Bone marrow (tissue), 2 donors: Measurements from ENCODE around the gene IRAK3.
"Not testable (repeated sequence)": the region's sequence is repeated elsewhere in the genome, so short reads cannot be mapped to it uniquely, and the experiment has no call there.

Experiments used
- DNase-seq, 2 donors: peaks; one replicate each; lab custom pipeline; 2025; lab: John Stamatoyannopoulos, UW

Gene IRAK3

DNA sequence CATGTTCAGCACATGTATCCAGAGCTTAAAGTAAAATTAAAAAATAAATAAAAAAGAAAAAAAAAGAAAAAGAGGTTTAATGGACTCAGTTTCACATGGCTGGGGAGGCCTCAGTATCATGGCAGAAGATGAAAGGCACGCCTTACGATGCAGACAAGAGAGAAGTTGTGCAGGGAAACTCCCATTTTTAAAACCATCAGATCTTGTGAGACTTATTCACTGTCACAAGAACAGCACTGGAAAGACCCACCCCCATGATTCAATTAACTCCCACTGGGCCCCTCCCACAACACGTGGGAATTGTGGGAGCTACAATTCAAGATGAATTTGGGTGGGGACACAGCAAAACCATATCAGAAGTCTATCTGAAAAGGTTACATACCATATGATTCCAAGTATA, 24.0 kb downstream of the IRAK3 start:
- not testable (repeated sequence) for DNase-seq

DNA sequence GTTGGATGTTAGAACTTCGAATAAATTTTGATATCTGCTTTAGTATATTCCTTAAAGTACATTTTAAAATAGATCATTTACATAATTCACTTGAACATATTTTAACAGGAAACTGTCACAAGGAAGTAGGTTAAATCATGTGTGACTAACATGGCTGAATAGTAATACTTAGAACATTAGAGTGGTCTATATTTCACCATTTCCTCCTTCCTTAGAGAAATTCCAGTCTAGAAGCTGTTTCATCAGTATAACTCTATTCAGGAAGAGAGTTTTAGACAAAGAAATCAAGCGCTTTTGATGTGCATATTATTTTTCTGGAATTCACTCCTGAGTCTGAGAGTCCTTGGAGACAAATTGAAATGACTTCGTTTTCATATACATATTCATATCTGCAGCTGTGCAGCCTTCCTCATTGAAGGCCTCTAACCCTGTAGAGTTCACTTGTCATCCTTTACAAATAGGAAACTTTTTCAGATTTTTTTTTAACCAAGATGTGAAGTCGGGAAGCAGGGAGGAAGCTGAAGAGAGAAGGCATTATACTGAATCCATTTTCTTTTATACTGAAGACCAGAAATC, 28.4 kb downstream of the IRAK3 start:
- DNase-seq = no peak

DNA sequence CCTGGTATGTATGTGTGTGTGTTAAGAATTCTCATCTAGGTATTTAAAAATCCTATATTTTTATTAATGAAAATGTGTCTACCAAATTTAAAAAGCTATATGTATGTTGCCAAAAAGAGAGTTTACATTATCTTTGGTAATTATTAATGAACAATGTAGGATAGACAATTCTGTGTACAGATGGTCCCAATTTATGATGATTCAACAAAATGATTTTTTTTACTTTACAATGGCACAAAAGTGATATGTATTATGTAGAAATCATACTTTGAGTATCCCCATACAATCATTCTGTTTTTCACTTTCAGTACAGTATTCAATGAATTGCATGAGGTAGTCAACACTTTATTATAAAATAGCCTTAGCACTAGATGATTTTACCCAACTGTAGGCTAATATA, 39.4 kb downstream of the IRAK3 start:
- no peak for DNase-seq

DNA sequence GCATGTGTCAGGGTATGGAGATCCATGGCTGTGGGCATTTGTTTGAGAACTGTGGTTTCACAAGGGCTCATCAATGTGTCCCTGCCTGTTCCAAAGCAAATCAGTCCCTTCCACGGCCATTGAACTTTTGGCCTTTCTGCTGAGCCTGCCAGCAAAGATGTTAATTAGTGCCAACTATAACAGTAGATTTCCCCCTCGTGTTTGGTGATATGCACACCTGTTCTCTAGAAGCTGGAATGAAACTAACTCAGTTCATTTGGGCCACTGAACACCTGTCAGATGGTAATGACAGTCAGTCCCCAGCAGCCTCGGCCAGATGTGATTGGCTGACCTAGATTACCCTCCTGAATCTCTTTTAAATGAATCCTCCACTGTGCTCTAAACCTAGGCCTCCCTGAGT, 43.2 kb downstream of the IRAK3 start:
- no peak for DNase-seq

DNA sequence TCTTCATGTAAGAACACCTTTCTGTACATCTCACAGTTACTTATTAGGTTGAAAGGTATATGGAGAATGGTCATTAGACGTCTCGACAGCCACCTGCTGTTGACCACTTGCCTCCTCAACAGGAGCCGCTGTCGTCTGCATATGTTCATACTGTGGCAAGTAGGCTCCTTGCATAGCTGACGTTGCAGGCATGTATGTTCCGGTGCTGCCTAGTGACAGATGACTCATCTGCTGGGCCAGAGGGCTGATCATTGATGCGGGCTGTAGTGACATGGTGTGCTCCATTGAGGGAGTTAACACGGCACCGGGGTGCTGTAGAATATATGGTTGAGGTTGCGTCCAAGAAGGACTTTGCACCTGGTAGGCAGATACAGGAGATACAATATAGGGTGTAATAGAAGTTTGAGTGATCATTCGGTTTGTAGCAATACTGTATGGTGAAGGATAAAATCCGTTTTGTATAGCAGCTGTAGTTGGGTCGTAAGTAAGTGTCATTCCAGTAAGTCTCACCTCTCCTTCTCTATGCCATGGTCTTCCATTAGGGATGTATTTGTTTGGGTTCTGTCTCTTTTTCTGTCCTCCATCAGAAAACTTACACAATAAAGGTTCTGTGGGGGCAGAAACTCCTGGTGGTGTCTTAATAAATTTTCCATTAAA, 45.2 kb downstream of the IRAK3 start:
- peak in 1 of 2 donors; percentile 18 for DNase-seq

DNA sequence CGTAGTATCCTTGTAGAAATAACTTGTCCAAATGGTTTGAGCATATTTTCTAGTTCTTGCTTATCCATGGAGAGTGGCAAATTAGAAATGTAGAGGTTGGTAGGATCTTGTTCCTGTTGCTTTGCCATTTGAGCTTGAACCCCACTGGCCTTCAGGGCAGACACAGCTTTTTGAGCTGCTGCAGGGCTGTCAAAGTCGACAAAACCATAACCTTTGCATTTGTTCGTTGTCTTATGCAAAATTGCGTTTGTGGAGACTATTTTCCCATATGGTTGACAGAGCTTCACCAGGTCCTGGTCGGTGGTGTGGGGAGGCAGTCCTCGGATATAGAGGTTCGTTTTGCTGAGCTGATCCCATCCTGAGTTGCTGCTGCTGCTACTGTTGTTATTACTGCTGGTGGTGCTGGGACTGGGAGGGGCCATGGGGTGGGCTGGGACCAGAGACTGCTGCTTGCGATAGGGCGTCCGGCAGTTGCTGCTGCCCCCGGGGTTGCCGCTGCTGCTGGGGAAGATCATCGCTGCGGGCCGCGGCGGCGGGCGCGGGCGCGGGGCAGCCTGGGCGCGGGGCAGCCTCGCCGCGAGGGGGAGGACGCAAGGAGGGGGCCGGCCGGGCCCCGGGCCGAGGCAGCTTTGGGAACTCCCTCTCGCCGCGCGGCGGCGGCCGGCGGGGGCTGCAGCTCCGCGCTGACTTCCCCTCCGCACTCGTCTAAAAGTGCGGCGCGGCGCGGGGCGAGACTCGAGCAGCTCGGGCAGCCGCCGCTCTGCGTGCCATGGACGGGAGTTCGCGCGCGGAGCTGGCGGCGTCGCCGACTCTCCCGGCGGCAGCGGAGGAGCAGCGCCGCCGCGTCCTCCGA, 46.0 kb downstream of the IRAK3 start:
- peak; percentile 20 to 26 for DNase-seq

DNA sequence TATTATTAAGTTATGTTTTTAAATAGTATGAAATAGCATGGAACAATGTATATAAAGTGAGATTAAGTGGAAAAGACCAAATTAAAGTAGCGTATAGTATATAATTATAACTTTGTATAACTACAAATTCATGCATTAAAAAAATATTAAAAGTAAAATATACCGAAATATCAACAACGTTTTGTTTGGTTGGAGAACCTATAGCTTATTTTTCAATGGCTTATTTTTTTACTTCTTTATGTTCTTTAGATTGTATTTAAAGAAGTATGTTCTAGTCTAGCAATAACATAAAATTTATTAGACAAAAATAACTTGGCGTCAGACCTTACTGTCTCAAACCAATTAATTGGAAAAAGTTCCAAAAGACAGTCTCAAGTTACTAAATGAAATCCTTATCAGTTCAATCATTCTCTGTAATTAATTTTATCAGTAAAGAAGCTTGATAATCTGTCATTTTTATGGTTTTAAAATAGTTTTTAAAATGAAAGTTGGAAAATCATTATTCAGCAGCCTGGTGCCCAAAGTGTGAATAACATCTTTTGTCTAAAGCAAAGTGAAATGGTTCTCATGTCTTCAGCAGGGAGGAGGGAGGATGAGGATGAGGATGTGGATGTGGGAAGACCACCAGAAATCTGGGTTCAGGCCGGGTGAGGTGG, 46.7 kb downstream of the IRAK3 start:
- DNase-seq = peak in 1 of 2 donors; percentile 38

DNA sequence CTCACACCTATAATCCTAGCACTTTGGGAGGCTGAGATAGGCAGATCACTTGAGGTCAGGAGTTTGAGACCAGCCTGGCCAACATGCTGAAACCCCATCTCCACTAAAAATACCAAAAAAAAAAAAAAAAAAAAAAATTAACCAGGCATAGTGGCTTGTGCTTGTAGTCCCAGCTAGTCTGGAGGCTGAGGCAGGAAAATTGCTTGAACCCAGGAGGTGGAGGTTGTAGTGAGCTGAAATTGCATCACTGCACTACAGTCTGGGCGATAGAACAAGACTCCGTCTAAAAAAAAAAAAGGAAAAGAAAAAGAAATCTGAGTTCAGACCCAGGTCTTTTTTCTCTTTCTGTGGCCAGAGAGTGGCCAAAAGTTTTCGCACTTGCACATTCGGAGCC, 47.3 kb downstream of the IRAK3 start:
- DNase-seq = not testable (repeated sequence)

DNA sequence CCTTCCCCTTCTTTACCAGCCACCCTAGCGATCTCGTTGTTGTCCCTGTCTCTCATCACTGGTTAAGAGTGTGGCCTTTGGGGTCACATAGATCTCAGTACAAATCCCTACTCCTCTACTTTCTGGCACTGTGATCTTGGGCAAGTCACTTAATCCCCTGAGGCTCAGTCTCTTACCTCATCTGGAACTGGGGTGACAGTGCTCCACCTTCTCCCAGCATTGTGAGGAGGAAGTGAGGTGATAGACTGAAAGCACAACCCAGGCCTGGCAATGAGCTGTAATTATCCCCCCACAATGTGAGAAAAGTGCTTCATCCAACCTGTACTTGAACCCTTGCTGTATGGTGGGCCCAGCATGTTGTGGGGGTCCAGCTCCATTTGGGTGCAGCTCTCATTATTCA, 48.0 kb downstream of the IRAK3 start:
- no peak for DNase-seq

DNA sequence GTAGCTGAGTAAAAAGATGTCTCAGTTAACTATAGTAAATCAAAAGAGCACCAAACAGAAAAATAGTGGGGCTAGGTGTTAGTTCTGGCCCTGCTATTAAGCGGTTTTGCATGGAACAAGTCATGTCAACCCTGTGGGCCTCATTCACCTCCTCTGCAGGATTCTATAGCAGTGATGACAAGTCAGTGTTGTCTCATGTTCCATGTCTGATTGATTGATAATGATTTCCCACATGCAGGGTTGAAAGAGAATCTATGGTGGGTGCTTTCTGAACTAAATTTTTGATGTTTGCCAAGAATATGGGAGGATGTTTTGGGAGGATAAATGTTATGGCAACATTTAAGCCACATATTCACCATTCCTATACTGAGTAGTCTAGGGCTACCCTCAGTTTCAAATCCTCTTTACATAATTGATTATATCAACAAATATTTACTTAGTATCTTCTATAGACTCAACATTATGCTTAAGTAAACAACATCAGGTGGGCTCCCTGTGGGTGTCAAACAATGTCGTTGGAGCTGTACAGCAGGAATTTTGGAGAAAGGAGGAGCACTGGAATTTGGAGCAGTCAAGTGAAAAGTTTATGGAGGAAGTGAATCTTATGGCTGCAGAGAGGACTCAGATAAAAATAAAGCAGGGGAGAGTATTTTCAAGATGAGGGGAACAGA, 48.6 kb downstream of the IRAK3 start:
- no peak for DNase-seq

DNA sequence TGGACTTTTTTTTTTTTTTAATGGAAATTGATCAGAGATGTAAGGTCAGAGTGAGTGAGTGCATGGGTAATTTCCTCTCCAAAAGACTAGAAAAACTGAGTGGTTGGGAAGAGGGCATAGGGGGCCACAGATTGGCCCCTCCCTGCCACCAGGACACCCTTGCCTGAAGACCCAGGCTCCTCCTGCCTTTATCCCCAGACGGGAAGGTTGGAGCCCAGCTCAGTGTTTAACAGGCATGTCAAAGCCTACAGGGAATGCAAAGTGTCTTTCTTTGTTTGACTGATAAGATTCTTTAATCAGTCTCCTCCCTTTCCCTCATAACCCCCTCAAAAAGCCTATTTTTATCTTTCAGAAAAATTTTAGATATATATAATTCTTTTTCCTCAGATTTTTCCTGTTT, 50.3 kb downstream of the IRAK3 start:
- DNase-seq = no peak

DNA sequence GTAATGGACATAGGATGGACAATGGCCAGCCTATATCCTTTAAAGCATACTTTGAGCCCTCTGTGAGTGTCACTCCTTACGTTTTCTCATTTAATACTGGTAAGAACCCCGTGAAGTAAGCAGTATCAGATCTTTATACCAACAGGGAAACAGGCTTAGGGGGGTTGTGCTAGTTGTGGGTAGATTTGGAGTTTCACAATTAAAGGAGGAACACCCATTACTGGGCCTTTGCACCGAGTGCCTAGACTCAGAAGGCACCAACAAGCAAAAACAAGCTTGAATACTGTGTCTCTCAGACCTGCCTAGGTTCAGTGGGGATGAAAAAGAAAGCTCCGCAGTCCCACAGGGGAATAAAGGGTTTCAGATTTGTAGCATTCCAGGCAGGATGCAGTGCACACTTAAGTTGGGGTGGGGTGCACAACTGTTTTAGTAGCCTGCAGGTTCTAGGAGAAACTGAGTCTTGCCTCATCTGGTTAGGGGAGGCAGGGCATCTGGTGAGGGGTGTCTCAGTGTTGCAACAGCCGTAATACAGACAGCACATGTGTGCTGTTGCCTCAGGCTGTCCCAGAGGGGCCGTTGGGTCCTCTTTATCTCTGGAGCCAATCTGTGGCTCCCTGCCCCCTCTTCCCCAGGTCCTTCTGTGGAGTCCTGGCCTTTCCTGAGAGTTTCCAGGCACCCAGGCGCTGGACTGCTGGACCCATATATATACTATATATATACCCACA, 51.2 kb downstream of the IRAK3 start:
- DNase-seq = no peak

DNA sequence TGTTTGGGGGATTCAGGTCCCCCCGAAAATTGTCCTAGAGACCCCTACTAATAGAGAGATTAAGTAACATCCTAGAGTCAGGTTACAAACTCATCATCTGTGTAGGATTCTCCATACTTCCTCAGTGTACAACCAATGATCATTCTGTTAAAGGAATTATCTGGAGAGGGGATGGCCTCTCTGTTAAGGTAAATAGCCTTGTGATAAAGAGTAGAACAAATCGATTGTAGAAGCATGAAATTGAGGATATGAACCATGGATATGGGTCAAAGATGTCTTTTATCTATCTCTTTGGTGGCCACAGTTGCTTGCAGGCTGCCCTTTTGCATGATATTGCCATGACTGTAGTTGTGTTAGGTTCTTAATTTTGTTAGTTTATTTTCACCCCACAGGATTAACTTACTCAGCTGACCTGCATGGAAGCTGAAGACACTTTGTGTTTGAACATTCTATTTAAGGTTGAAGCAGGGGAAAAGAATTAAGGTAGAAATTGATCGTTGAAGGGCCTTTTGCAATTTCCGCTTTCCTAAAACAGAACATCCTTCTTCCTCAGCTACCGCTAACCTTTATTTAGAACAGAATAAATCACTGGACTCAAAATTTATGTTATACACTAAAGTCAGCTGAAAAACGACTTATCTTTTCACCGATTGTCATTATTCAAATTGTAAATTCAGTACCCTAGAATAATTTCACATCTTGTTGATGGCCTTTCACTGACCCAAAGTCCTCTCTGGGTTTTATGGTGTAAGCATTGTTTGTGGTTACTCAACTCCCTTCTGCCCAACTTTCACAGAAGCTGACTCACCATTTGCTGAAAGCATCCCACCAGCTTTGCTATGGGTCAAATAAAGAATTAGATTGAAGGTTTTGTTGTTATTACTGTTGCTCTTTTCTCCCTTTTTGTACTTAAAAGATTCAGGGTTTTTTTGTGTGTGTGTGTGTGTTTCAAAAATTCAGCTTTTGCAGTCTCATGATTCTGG, 52.3 kb downstream of the IRAK3 start:
- DNase-seq = no peak

DNA sequence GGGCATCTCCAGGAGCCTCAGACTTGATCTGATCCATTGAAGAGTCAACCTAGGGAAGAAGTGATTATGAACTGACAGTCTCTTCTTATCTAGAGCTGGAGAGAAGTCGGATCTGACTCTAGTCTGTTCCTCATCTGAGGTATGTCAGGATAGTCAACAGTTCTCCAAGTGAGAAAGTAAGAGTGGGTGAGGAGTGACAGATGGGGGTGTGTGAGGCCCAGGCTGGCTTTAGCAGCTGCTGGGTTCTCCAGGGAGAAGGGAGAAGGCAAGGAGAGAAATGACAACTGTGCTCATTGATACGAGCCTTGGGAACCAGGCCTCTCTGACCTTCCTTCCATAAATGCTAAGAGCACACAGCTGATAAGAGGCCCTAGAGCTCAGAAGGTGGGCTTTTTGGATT, 53.3 kb downstream of the IRAK3 start:
- no peak for DNase-seq

DNA sequence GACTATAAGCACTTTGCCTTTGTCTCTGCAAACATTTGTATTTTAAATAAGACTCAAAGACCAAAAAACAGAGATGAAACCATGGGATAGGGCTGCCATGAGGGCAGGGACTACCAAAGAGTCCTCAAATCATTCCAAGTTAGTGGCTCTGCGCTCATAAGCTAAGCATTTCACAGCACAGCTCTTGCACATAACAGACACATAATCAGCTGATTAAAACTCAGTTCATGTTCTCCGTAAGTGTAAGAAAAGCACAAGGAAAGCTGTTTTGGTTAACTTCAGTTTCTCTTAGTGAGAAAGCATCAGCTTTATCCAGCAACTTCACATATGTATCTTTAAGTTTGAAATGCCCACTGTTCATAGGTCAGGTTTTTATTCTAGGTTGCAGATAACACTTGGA, 54.9 kb downstream of the IRAK3 start:
- no peak for DNase-seq

DNA sequence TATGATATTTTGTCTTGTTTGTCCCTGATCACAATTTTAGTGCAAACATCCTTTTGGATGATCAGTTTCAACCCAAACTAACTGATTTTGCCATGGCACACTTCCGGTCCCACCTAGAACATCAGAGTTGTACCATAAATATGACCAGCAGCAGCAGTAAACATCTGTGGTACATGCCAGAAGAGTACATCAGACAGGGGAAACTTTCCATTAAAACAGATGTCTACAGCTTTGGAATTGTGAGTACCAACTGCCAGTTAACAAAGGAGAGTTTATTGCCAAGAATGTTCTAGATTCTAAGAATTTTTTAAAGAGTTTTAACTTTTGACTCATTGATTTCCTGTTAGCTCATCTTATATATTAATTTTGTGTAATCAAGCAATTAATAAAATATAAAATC, 55.4 kb downstream of the IRAK3 start:
- DNase-seq = no peak

DNA sequence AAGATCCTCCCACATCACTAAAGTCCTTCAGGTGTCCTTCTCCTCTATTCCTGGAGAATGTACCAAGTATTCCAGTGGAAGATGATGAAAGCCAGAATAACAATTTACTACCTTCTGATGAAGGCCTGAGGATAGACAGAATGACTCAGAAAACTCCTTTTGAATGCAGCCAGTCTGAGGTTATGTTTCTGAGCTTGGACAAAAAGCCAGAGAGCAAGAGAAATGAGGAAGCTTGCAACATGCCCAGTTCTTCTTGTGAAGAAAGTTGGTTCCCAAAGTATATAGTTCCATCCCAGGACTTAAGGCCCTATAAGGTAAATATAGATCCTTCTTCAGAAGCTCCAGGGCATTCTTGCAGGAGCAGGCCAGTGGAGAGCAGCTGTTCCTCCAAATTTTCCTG, 58.7 kb downstream of the IRAK3 start:
- DNase-seq = no peak

DNA sequence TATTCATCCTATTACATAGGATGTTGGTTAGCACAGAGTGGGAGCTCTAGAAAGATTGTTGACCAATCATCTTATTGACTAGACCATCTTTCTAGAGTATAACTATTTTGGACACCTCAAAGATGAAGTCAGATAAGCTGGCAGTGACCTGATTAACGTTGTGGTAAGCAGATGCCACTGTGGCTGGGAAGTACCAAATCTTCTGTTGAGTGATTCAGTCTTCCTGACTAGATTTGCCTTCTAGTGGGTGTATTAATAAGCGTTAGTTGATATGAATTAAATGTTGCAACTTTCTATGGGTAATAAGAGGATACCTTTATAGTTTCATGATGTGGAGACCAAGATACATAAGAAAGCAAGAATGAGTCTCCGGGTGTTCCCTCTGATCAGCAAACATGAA, 62.0 kb downstream of the IRAK3 start:
- DNase-seq = no peak

DNA sequence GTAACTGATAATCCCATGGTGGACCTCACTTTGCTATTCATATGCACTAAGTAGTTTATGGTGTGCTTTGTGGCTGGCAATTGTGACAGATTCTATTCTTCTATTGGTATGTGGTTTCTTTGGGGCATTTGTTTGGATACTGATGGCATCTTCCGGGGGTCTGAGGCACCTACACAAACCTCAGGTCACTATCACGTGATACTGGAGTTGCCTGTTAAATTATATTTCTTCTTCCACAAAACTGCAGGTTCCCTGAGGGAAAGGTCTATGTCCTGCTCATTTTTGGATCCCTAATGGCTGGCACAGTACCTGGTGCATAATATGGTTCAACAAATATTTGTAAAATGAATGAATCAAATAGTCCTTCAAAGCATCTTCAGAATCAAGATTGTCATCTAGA, 63.8 kb downstream of the IRAK3 start:
- no peak for DNase-seq

DNA sequence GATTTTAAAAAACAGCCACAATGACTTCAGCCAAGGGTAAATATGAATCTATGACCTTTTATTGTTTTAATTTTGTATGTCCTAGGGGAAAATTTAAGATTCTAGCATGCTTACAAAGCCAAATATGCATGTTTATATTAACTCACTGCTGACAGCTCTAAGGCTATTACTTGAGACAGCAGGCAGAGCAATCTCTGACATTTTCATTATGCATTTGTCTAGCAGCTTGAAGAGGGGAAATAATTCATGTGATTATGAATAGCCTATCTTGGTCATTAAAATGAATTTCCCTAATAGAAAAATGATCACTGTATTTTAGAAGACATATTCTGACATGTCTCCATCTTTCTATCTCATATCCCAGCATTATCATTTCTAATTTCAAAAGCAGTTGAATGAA, 66.7 kb downstream of the IRAK3 start:
- DNase-seq = no peak
